PFSK-1 (cell line): ENCODE measurements around the gene MAPK8.

Source experiments
- FOXP2 ChIP-seq: optimal IDR thresholded peaks from 2 replicates; pipeline ENCODE3; 2011; ENCODE audit warnings: borderline replicate concordance, control low read depth, inconsistent platforms; ENCODE audit not compliant: insufficient read depth; ENCODE audit errors: extremely low read length, extremely low read depth
- POLR2AphosphoS5 ChIP-seq: IDR thresholded peaks from 2 replicates; pipeline ENCODE4 v1.6.1; 2012; ENCODE audit warnings: low read depth, mild to moderate bottlenecking, control low read depth, low read length, moderate library complexity
- SIN3A ChIP-seq: IDR thresholded peaks from 2 replicates; pipeline ENCODE4 v1.6.1; 2012; ENCODE audit warnings: mild to moderate bottlenecking, low read length, moderate library complexity, borderline replicate concordance; ENCODE audit not compliant: insufficient read depth
- TAF1 ChIP-seq: IDR thresholded peaks from 2 replicates; pipeline ENCODE4 v1.6.1; 2012; ENCODE audit warnings: low read length, control low read depth, borderline replicate concordance; ENCODE audit not compliant: insufficient read depth
- TF ChIP-seq, protein P1 (sequence below), 2 experiments: IDR thresholded peaks; 2 replicates each; pipeline versions ENCODE4 v1.6.1 to v1.8.0; 2011 to 2012; ENCODE audit warnings: low read depth in 2 of 2, low read length in 2 of 2, control low read depth in 1 of 2, inconsistent platforms in 1 of 2, mild to moderate bottlenecking in 1 of 2, moderate library complexity in 1 of 2; ENCODE audit not compliant: insufficient read depth in 1 of 2

MAPK8 gene

DNA sequence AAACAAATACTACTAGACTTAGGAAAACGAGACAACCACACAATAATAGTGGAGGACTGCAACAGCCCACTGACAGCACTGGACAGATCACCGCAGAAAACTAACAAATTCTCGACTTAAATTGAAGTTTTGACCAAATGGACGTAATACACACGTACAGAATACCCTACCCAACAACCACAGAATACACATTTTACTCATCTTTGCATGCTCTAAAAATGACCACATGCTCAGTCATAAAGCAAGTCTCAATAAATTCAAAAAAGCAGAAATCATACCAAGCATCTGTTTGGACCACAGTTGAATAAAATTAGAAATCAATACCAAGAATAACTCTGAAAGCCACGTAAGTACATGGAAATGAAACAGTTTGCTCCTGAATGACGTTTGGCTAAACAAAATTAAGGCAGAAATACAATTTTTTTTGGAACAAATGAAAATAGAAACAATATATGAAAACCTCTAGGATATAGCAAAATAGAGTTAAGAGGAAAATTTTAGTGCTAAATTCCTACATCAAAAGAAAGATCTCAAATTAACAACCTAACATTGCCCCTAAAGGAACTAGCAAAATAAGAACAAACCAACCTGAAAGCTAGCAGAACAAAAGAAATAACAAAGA lies 30.6 kb downstream of the MAPK8 start:
- TF ChIP-seq TAF1 (no peak), POLR2AphosphoS5 (no peak), FOXP2 (no peak), SIN3A (no peak)
- TF ChIP-seq, protein P1, sequence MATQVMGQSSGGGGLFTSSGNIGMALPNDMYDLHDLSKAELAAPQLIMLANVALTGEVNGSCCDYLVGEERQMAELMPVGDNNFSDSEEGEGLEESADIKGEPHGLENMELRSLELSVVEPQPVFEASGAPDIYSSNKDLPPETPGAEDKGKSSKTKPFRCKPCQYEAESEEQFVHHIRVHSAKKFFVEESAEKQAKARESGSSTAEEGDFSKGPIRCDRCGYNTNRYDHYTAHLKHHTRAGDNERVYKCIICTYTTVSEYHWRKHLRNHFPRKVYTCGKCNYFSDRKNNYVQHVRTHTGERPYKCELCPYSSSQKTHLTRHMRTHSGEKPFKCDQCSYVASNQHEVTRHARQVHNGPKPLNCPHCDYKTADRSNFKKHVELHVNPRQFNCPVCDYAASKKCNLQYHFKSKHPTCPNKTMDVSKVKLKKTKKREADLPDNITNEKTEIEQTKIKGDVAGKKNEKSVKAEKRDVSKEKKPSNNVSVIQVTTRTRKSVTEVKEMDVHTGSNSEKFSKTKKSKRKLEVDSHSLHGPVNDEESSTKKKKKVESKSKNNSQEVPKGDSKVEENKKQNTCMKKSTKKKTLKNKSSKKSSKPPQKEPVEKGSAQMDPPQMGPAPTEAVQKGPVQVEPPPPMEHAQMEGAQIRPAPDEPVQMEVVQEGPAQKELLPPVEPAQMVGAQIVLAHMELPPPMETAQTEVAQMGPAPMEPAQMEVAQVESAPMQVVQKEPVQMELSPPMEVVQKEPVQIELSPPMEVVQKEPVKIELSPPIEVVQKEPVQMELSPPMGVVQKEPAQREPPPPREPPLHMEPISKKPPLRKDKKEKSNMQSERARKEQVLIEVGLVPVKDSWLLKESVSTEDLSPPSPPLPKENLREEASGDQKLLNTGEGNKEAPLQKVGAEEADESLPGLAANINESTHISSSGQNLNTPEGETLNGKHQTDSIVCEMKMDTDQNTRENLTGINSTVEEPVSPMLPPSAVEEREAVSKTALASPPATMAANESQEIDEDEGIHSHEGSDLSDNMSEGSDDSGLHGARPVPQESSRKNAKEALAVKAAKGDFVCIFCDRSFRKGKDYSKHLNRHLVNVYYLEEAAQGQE (IDR thresholded peaks at IDR 0.05; ENCODE audit: insufficient read depth in 1 of 2, low read depth in 2 of 2, low read length in 2 of 2) = no peak

DNA sequence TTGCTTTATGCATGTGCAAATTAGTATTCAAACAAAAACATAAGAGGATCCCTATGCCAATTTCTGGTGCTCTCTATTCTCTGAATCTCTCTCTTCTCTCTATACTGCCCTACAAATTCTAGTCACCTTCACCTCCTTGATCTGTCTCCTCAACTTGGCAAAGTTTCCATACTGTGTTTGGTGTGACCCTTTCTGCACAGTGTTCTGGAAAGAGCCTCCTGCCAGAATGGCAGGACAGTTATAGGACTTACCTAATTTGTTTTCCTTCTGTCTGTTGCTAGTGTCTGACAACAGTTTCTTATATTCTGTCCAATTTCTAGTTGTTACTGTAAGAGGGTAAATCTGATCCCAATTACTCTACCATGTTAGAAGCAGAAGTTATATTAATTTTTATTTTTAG lies 34.3 kb downstream of the MAPK8 start:
- no peak for TF ChIP-seq SIN3A
- no peak for TF ChIP-seq TAF1
- TF ChIP-seq, protein P1 (IDR thresholded peaks at IDR 0.05; ENCODE audit: insufficient read depth in 1 of 2, low read depth in 2 of 2, low read length in 2 of 2) = no peak
- no peak for TF ChIP-seq FOXP2
- TF ChIP-seq POLR2AphosphoS5 = no peak

DNA sequence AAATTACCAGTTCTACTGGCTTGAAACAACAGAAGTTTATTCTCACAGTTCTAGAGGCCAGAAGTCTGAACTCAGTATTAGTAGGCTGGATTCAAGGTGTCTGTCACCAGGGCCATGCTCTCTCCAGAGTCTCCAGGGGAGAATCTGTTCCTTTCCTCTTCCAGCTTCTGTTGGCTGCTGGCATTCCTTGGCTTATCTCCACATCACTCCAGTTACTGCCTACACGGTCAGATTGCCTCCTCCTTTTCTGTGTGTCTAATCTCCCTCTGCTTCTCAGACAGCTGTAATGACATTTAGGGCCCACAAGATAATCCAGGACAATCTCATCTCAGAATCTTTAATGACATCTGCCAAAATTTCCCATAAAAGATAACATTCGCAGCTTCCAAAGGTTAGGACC lies 36.6 kb downstream of the MAPK8 start:
- no peak for TF ChIP-seq SIN3A
- TF ChIP-seq TAF1 = no peak
- no peak for TF ChIP-seq POLR2AphosphoS5
- no peak for TF ChIP-seq FOXP2
- TF ChIP-seq, protein P1 (IDR thresholded peaks at IDR 0.05; ENCODE audit: insufficient read depth in 1 of 2, low read depth in 2 of 2, low read length in 2 of 2) = no peak

DNA sequence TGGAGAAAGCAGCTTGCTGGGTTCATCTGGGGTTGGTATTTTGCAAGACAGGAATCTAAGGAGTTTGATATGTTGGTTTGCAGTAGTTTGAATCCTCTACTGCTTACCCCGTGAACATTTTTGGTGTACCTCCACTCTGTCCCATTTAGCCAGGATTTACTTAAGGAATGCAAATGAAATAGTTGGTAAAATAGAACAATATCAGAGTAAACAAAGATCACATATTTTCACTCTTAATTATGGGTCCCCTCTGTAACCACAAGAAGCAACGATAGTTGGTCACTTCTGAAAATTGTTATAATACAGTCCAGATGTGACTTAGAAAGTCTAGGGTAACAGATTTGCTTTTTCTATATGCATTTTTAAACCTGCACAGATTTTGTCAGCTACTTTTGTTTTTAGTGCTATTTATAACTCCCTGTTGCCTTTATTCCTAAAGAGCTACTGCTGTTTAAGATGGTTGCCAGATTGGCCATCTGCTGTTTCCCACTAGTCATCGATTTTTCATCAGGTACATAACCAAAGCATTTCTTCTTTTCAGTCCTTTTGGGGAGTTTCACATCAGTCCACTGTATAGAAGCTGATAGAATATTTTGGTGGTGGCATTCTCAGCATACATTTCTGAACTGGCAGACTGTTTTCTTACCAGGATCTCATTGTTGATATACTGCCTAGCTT lies 37.6 kb downstream of the MAPK8 start:
- no peak for TF ChIP-seq FOXP2
- no peak for TF ChIP-seq SIN3A
- TF ChIP-seq POLR2AphosphoS5 = no peak
- no peak for TF ChIP-seq TAF1
- TF ChIP-seq, protein P1 (IDR thresholded peaks at IDR 0.05; ENCODE audit: insufficient read depth in 1 of 2, low read depth in 2 of 2, low read length in 2 of 2) = no peak

DNA sequence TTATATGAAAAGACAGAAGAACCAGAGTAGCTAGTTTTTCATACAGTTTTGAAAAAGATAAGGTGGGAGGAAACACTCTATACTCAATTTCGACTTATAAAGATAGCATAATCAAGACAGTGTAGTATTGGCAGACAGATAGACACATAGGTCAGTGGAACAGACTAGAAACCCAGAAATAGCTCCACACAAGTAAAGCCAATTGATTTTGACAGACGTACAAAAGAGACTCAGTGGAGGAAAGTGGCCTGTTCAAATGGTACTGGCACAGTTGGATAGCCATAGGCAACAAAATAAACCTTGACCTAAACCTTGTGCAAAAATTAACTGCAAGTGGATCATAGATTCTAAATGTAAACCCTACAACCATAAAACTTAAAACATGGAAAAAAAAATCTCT lies 46.8 kb downstream of the MAPK8 start:
- TF ChIP-seq SIN3A = no peak
- TF ChIP-seq TAF1 = no peak
- no peak for TF ChIP-seq POLR2AphosphoS5
- TF ChIP-seq FOXP2 = no peak
- TF ChIP-seq, protein P1 (IDR thresholded peaks at IDR 0.05; ENCODE audit: insufficient read depth in 1 of 2, low read depth in 2 of 2, low read length in 2 of 2) = no peak
